Esophagus muscularis mucosa (tissue), 4 donors: ENCODE measurements around the gene GPA33.

Experiments
- EP300 ChIP-seq: sonication (generic); formaldehyde crosslinking; IDR thresholded peaks from one replicate; pipeline ENCODE4 v1.6.1; 2017; ENCODE audit warnings: antibody characterized with exemption
- POLR2AphosphoS5 ChIP-seq, 2 donors: sonication (generic); formaldehyde crosslinking; IDR thresholded peaks; one replicate each; pipeline ENCODE4 v1.6.1; 2017; ENCODE audit warnings: antibody characterized with exemption in 2 of 2
- TF ChIP-seq, protein P1 (sequence below), 3 experiments: fragments of 200-600 bp in 2 of 3; fragments of 450-650 bp in 1 of 3; sonication (generic) in 2 of 3; IDR thresholded peaks; one replicate each; pipeline ENCODE4 v1.5.1; 2017 to 2019; ENCODE audit warnings: antibody characterized with exemption in 3 of 3, mild to moderate bottlenecking in 2 of 3, moderate library complexity in 1 of 3

DNA sequence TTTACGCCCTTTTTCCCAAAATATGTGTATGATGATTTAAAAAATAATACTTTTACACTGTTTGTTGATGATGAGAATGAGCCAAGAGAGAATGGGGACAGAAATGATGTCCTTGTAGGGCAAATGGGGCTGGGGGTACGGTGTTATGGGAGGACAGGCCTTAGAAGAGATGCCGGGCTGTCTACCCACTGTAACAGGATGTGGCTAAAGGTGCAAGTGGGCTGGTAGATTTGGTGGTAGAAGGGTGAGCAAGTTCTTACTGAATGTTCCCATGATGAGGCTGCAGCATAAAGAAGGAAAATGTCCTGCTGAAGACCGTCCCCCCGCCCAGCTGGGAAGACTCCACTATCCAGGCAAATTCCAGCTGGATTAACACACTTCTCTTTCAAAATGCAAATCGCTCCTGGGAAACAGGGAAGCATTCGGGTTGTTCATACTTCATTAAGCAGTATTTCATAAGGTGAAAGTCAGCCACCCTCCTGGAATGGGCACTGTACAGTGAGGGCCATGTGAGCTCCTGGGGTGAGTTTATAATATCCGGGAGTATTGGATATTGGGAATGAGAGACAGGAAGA lies 14.0 kb downstream of the GPA33 start:
- TF ChIP-seq EP300 = no peak
- TF ChIP-seq, protein P1, sequence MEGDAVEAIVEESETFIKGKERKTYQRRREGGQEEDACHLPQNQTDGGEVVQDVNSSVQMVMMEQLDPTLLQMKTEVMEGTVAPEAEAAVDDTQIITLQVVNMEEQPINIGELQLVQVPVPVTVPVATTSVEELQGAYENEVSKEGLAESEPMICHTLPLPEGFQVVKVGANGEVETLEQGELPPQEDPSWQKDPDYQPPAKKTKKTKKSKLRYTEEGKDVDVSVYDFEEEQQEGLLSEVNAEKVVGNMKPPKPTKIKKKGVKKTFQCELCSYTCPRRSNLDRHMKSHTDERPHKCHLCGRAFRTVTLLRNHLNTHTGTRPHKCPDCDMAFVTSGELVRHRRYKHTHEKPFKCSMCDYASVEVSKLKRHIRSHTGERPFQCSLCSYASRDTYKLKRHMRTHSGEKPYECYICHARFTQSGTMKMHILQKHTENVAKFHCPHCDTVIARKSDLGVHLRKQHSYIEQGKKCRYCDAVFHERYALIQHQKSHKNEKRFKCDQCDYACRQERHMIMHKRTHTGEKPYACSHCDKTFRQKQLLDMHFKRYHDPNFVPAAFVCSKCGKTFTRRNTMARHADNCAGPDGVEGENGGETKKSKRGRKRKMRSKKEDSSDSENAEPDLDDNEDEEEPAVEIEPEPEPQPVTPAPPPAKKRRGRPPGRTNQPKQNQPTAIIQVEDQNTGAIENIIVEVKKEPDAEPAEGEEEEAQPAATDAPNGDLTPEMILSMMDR (IDR thresholded peaks at IDR 0.05) = no peak
- TF ChIP-seq POLR2AphosphoS5 (IDR thresholded peaks at IDR 0.05) = no peak
